KMS-11 (cell line): Measurements from ENCODE around the gene KCND3.

Experiments used
- H2AFZ ChIP-seq: fragments of 200-600 bp; sonication (generic); 2 replicates; pipeline ENCODE4 v1.6.1; 2016; ENCODE audit warnings: antibody characterized with exemption, mixed run types, low read depth
- H3K27ac ChIP-seq: fragments of 200-600 bp; sonication (generic); 2 replicates; pipeline ENCODE4 v1.6.1; 2016; ENCODE audit warnings: mild to moderate bottlenecking, mixed run types
- H3K27me3 ChIP-seq: fragments of 200-600 bp; sonication (generic); 2 replicates; pipeline ENCODE4 v1.6.1; 2017; ENCODE audit warnings: mild to moderate bottlenecking, low read depth, mixed run types, moderate library complexity; ENCODE audit not compliant: insufficient read depth
- H3K36me3 ChIP-seq: fragments of 200-600 bp; sonication (generic); 2 replicates; pipeline ENCODE4 v1.6.1; 2017; ENCODE audit warnings: mild to moderate bottlenecking, mixed run types; ENCODE audit not compliant: insufficient read depth
- H3K4me1 ChIP-seq: fragments of 200-600 bp; sonication (generic); 2 replicates; pipeline ENCODE4 v1.6.1; 2016; ENCODE audit warnings: mild to moderate bottlenecking, low read depth, mixed run types; ENCODE audit not compliant: poor library complexity, severe bottlenecking
- H3K4me2 ChIP-seq: fragments of 200-600 bp; sonication (generic); 2 replicates; pipeline ENCODE4 v1.7.0; 2016; ENCODE audit warnings: mild to moderate bottlenecking, mixed run types
- H3K4me3 ChIP-seq: fragments of 200-600 bp; sonication (generic); IDR thresholded peaks from 2 replicates; pipeline ENCODE4 v1.6.1; 2017; ENCODE audit warnings: low read depth, low read length, mixed read lengths; ENCODE audit not compliant: insufficient read depth
- H3K79me2 ChIP-seq: fragments of 200-600 bp; sonication (generic); 2 replicates; pipeline ENCODE4 v1.6.1; 2016; ENCODE audit warnings: low read depth, mixed run types; ENCODE audit not compliant: insufficient read depth
- H3K9ac ChIP-seq: fragments of 200-600 bp; sonication (generic); 2 replicates; pipeline ENCODE4 v1.6.1; 2016; ENCODE audit warnings: mild to moderate bottlenecking, mixed run types
- H4K20me1 ChIP-seq: fragments of 200-600 bp; sonication (generic); 2 replicates; pipeline ENCODE4 v1.6.1; 2016; ENCODE audit warnings: mild to moderate bottlenecking, mixed run types; ENCODE audit not compliant: insufficient read depth
- TF ChIP-seq, protein P1 (sequence below): fragments of 200-600 bp; sonication (generic); conservative IDR thresholded peaks from 2 replicates; pipeline ENCODE4 v1.6.1; 2017; ENCODE audit warnings: low read depth, mild to moderate bottlenecking, antibody characterized with exemption, low read length, moderate library complexity, mixed read lengths

KCND3 gene

DNA sequence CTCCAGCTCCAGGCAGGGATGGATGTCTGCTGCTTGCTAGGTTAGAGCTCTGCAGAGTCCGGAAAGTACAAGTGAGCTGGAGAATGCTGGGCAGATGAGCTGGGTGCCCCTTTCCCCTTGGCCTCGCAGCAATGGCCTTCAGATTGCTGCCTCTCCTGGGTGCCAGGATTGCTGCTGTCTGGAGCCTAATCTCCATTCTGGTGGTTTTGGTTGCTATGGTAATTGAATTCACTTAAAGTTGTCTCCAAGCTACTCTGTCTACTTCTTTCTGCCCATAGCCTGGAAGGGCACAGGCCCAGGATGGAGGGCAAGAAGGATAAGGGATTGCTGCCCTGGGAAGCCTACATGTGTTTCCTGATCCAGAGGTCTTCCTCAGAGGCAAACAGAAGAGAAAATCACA, 14.6 kb upstream of the KCND3 start:
- TF ChIP-seq, protein P1, sequence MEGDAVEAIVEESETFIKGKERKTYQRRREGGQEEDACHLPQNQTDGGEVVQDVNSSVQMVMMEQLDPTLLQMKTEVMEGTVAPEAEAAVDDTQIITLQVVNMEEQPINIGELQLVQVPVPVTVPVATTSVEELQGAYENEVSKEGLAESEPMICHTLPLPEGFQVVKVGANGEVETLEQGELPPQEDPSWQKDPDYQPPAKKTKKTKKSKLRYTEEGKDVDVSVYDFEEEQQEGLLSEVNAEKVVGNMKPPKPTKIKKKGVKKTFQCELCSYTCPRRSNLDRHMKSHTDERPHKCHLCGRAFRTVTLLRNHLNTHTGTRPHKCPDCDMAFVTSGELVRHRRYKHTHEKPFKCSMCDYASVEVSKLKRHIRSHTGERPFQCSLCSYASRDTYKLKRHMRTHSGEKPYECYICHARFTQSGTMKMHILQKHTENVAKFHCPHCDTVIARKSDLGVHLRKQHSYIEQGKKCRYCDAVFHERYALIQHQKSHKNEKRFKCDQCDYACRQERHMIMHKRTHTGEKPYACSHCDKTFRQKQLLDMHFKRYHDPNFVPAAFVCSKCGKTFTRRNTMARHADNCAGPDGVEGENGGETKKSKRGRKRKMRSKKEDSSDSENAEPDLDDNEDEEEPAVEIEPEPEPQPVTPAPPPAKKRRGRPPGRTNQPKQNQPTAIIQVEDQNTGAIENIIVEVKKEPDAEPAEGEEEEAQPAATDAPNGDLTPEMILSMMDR: no peak
- H3K79me2 ChIP-seq: no peaks in the 10 kb centered on the region
- no peaks in the 10 kb centered on the region for H3K4me1 ChIP-seq
- no peaks in the 10 kb centered on the region for H4K20me1 ChIP-seq
- H3K27ac ChIP-seq: no peak overlapping the region
- no peak overlapping the region for H3K4me2 ChIP-seq
- no peak overlapping the region for H2AFZ ChIP-seq
- H3K27me3 ChIP-seq: no peaks in the 10 kb centered on the region
- no peaks in the 10 kb centered on the region for H3K36me3 ChIP-seq
- H3K4me3 ChIP-seq: no peak overlapping the region
- H3K9ac ChIP-seq: no peak overlapping the region

DNA sequence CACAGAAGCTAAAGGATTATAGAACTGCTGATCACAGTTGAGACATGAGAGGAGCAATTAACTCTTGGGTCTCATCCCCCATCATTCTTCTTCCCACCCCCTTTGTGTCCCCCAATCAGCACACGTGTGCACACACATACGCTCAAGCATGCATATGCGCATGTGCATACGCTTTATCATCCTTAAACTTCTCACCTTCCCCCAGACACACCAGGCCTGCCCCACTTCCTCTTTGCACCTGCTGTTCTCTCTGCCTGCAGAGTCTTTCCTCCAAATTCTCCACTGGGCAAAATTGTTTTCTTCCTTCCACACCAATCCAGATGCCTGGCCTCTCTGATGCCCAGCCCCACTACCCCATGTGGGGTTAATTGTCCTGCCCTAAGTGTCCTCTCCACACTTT, 13.0 kb upstream of the KCND3 start:
- no peak overlapping the region for H2AFZ ChIP-seq
- no peaks in the 10 kb centered on the region for H3K79me2 ChIP-seq
- no peaks in the 10 kb centered on the region for H3K4me1 ChIP-seq
- H3K27me3 ChIP-seq: no peaks in the 10 kb centered on the region
- no peaks in the 10 kb centered on the region for H4K20me1 ChIP-seq
- no peak overlapping the region for H3K9ac ChIP-seq
- no peak overlapping the region for H3K27ac ChIP-seq
- no peak overlapping the region for H3K4me3 ChIP-seq
- TF ChIP-seq, protein P1: no peak
- no peak overlapping the region for H3K4me2 ChIP-seq
- H3K36me3 ChIP-seq: no peaks in the 10 kb centered on the region

DNA sequence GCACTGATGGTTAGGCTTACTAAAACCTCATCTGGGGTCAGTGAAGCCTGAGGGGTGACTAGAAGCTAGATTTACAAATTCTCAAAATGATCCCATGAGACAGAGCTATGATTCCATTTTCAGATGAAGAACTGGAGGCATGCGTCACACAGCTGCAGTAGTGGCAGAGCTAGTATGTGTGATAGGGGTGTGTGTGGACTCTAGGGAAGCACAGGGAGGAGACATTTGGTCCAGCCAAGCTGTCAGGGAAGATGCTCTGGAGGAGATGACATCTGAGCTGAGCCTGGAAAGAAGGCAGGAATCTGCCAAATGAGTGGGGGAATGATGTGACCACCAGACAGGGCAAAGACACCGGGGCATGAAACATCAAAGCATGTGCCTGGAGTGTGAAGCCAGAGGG, 12.0 kb upstream of the KCND3 start:
- no peak overlapping the region for H3K27ac ChIP-seq
- H3K36me3 ChIP-seq: no peaks in the 10 kb centered on the region
- no peaks in the 10 kb centered on the region for H4K20me1 ChIP-seq
- no peaks in the 10 kb centered on the region for H3K79me2 ChIP-seq
- no peak overlapping the region for H3K4me3 ChIP-seq
- H2AFZ ChIP-seq: no peak overlapping the region
- H3K4me2 ChIP-seq: no peak overlapping the region
- TF ChIP-seq, protein P1: no peak
- no peak overlapping the region for H3K9ac ChIP-seq
- no peaks in the 10 kb centered on the region for H3K27me3 ChIP-seq
- H3K4me1 ChIP-seq: no peaks in the 10 kb centered on the region

DNA sequence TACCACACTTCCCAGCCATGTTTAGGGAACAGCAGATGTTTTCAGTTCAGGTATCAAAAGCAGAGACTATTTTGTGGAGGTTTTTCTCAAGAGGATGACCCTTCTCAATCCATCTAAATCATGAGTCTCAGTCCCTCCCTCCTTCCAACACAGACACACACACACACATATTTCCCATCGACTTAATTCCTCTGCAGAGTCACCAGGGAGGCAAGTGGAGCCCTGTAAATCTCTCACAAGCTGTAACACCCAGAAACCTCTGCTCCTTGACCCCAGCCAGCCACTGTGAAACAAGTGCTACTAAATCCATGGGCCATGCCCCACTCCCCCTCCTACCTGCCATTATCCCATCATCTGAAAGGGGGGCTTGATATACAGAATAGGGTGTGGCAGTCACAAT, 10.6 kb upstream of the KCND3 start:
- TF ChIP-seq, protein P1: no peak
- H3K27me3 ChIP-seq: no peaks in the 10 kb centered on the region
- no peak overlapping the region for H3K4me3 ChIP-seq
- no peaks in the 10 kb centered on the region for H3K36me3 ChIP-seq
- H2AFZ ChIP-seq: no peak overlapping the region
- H3K4me1 ChIP-seq: no peaks in the 10 kb centered on the region
- no peaks in the 10 kb centered on the region for H3K79me2 ChIP-seq
- no peak overlapping the region for H3K9ac ChIP-seq
- H4K20me1 ChIP-seq: no peaks in the 10 kb centered on the region
- H3K4me2 ChIP-seq: no peak overlapping the region
- no peak overlapping the region for H3K27ac ChIP-seq

DNA sequence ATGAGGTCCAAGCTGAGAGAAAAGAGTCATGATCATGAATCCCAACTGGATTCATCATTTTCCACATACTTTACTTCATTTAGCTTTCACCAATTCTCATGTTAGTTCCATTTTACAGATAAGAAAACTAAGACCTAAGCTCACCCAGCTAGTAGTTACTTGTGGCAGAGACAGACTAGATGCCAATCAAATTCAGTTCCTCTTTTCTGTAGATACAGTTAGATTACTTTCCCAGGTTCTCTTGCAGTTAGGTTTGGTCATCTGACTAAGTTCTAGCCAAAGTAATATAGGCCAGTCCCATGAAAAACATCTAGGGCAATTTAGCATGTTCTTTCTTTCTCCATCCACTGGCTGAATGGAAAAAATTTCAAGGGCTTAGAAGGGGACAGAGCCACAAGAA, 8.9 kb upstream of the KCND3 start:
- no peaks in the 10 kb centered on the region for H3K4me1 ChIP-seq
- H3K79me2 ChIP-seq: no peaks in the 10 kb centered on the region
- H3K27ac ChIP-seq: no peak overlapping the region
- H3K36me3 ChIP-seq: no peaks in the 10 kb centered on the region
- no peaks in the 10 kb centered on the region for H4K20me1 ChIP-seq
- H2AFZ ChIP-seq: no peak overlapping the region
- no peak overlapping the region for H3K4me2 ChIP-seq
- H3K27me3 ChIP-seq: no peaks in the 10 kb centered on the region
- H3K9ac ChIP-seq: no peak overlapping the region
- H3K4me3 ChIP-seq: no peak overlapping the region
- TF ChIP-seq, protein P1: no peak
